Measurements from ENCODE around the gene ALK. TPM values are rescaled to one million over a fixed set of nuclear protein-coding genes. Genes with fewer than 3 reads are reported as not detected.

The ALK gene
- total RNA-seq, 1 donor from 2014 or later = 0.14 TPM

DNA sequence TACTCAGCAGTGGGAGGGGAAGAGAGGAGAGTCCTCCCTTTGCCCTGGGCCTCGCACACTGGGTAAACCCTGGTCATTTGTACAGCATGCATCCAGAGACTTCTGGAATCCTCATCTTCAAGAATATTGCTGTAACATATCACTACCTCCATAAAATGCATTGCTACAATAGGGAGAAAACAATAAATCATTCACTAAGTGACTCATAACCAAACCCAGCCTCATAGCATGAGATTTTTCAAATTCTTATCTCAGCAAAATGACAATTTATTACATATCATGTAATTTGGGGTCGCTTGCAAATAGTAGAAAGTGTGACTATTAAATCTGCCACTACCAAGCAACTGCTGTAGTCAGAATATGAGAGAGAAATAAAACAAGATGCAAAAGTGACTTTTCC is 189.4 kb downstream of the ALK start:
- H3K4me1 ChIP-seq = no peaks in the 10 kb centered on the region
- intact Hi-C loops (cut with micrococcal nuclease) = no loop called here
- H3K9me3 ChIP-seq (replicated peaks) = no peaks in the 10 kb centered on the region
- TF ChIP-seq, protein P1, sequence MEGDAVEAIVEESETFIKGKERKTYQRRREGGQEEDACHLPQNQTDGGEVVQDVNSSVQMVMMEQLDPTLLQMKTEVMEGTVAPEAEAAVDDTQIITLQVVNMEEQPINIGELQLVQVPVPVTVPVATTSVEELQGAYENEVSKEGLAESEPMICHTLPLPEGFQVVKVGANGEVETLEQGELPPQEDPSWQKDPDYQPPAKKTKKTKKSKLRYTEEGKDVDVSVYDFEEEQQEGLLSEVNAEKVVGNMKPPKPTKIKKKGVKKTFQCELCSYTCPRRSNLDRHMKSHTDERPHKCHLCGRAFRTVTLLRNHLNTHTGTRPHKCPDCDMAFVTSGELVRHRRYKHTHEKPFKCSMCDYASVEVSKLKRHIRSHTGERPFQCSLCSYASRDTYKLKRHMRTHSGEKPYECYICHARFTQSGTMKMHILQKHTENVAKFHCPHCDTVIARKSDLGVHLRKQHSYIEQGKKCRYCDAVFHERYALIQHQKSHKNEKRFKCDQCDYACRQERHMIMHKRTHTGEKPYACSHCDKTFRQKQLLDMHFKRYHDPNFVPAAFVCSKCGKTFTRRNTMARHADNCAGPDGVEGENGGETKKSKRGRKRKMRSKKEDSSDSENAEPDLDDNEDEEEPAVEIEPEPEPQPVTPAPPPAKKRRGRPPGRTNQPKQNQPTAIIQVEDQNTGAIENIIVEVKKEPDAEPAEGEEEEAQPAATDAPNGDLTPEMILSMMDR (IDR thresholded peaks at IDR 0.05; ENCODE audit: borderline replicate concordance) = no peak
- H3K36me3 ChIP-seq = no peaks in the 10 kb centered on the region
- peaks cover 37% of the 10 kb centered on the region for H3K27me3 ChIP-seq (ENCODE audit: low read depth)
- no peak for DNase-seq
- H3K4me3 ChIP-seq = no peak overlapping the region
- H3K27ac ChIP-seq (replicated peaks) = no peak overlapping the region

DNA sequence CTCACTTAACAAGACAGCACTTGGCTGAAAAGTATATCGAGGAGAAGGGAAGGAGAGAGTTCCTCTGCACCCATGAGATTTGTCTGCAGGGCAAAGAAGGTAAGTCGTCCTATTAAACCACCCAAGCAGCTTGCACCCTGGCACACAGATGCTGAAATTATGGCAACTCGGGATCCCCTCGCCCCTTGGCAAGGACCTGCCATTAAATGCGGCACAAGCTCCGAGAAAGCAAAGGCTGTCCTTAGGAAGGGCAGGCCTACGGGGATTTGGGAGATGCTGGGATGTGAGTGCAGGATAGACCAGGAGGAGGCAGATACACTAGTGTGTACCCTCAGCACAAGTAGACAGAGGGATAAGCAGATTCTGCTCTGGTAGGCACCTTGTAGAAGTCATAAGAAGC is 191.5 kb downstream of the ALK start:
- H3K27ac ChIP-seq (replicated peaks) = no peak overlapping the region
- intact Hi-C loops (cut with micrococcal nuclease) = no loop called here
- H3K9me3 ChIP-seq (replicated peaks) = no peaks in the 10 kb centered on the region
- no peak overlapping the region for H3K4me3 ChIP-seq
- no peak for DNase-seq
- no peaks in the 10 kb centered on the region for H3K4me1 ChIP-seq
- H3K36me3 ChIP-seq = no peaks in the 10 kb centered on the region
- H3K27me3 ChIP-seq (ENCODE audit: low read depth) = peaks cover 31% of the 10 kb centered on the region
- TF ChIP-seq, protein P1 (IDR thresholded peaks at IDR 0.05; ENCODE audit: borderline replicate concordance) = no peak

DNA sequence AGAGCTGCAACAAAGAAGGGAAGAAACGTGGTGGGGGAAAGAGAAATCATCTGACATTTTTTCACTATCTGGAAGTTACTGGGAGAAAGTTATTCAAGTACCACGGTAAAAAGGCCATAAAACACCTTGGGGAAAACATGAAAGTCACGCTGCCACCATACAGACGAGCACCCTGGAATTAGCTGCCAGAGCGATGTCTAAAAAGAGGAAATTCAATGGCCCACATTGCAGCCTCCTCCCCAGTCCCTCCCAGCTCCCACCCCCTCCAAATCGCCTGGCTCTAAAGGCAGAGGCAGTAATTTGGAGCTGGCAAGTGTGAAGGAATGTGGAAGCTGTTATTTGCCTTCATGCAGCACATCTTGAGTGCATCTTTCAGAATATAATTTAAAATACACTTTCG is 192.0 kb downstream of the ALK start:
- Histone ChIP-seq H3K27ac (replicated peaks) (no peak overlapping the region), H3K9me3 (replicated peaks) (no peaks in the 10 kb centered on the region), H3K4me3 (no peak overlapping the region), H3K4me1 (no peaks in the 10 kb centered on the region), H3K36me3 (no peaks in the 10 kb centered on the region), H3K27me3 (ENCODE audit: low read depth) (peaks cover 31% of the 10 kb centered on the region)
- no peak for DNase-seq
- intact Hi-C loops (cut with micrococcal nuclease) = no loop called here
- TF ChIP-seq, protein P1 (IDR thresholded peaks at IDR 0.05; ENCODE audit: borderline replicate concordance) = no peak

DNA sequence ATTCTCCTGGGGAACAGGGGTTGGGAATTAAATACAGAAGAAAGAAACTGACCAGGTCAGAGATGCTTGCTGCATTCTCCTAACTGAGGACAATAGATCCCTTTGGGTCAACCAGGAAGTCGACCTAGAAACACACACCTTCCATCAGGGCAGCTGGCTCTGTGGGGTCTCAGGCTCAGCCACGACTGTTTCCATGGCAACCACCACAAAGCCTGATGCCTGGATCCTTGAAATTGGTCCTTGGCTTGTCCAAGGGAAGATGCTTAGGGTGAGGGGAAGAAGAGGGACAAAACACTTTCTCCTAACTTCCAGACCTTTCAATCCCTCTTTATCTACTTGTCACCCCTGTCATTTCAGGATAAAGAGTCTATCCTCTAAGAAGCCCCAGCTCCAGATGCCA is 194.4 kb downstream of the ALK start:
- H3K27me3 ChIP-seq (ENCODE audit: low read depth) = peaks cover 32% of the 10 kb centered on the region
- no peak for DNase-seq
- TF ChIP-seq, protein P1 (IDR thresholded peaks at IDR 0.05; ENCODE audit: borderline replicate concordance) = no peak
- H3K36me3 ChIP-seq = no peaks in the 10 kb centered on the region
- intact Hi-C loops (cut with micrococcal nuclease) = no loop called here
- no peak overlapping the region for H3K27ac ChIP-seq (replicated peaks)
- H3K4me1 ChIP-seq = no peaks in the 10 kb centered on the region
- no peak overlapping the region for H3K4me3 ChIP-seq
- no peaks in the 10 kb centered on the region for H3K9me3 ChIP-seq (replicated peaks)

DNA sequence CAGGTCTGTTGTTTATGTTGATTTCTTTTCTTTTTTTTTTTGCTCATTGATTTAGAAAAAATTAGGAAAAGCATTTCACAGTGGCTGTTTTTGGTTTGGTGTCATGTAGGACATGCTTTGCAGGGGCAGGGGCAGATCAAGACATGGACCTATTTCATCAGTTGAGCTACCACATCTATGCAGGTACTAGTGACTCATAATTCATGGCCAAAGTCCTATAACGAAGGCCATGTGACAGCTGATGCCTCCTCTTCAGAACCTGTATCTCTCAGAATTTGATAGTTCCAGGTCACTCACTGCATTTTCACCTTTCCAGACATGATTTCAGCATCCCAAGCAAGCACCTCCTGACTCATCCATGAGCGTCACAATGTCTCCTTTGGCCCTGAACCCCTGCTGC is 195.8 kb downstream of the ALK start:
- Histone ChIP-seq H3K27ac (replicated peaks) (no peak overlapping the region), H3K4me1 (no peaks in the 10 kb centered on the region), H3K9me3 (replicated peaks) (no peaks in the 10 kb centered on the region), H3K27me3 (ENCODE audit: low read depth) (peaks cover 40% of the 10 kb centered on the region), H3K36me3 (no peaks in the 10 kb centered on the region), H3K4me3 (no peak overlapping the region)
- TF ChIP-seq, protein P1 (IDR thresholded peaks at IDR 0.05; ENCODE audit: borderline replicate concordance) = no peak
- intact Hi-C loops (cut with micrococcal nuclease) = no loop called here
- DNase-seq = no peak

DNA sequence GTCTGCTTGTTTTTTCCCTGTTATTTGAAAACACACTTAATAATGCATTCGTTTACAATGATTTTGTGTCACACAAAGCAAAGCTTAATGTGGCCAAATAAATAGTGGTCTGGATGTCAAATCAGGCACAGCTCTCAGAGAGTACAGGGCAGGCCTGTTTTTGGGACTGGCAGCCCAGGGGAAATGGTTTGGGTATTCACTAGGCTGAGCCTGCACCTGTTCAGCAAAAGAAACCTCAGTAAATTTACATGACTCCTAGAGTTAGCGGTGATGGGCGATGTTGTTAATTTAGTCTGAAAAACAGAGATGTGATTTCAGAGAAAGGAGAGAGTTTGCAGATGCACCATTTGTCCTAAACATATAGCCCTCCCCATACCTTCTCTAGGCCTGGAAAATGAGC is 197.1 kb downstream of the ALK start:
- H3K27ac ChIP-seq (replicated peaks) = no peak overlapping the region
- H3K27me3 ChIP-seq (ENCODE audit: low read depth) = peaks cover 45% of the 10 kb centered on the region
- TF ChIP-seq, protein P1 (IDR thresholded peaks at IDR 0.05; ENCODE audit: borderline replicate concordance) = no peak
- no peaks in the 10 kb centered on the region for H3K4me1 ChIP-seq
- no peaks in the 10 kb centered on the region for H3K36me3 ChIP-seq
- intact Hi-C loops (cut with micrococcal nuclease) = no loop called here
- H3K9me3 ChIP-seq (replicated peaks) = no peaks in the 10 kb centered on the region
- no peak for DNase-seq
- H3K4me3 ChIP-seq = no peak overlapping the region

Data from left ventricle myocardium inferior (tissue), 1 donor.